HepG2 (cell line): ENCODE data around the gene KLHL21. TPM values are rescaled to one million over a fixed set of nuclear protein-coding genes. Genes with fewer than 3 reads are reported as not detected.

Experiments
- ATAC-seq: fragments of 200-7000 bp; cut with Tn5 transposase; 3 replicates; pipeline ENCODE4 v1.9.1; 2020; ENCODE audit warnings: mild to moderate bottlenecking, moderate library complexity
- BruUV-seq: library from RNA; stranded (reverse); fragments of 400-500 nt; replicated peaks from 2 replicates; lab custom pipeline; 2021; lab: Mats Ljungman, UMichigan
- CTCF ChIA-PET: fragments of 300-600 bp; formaldehyde crosslinking; extraction: SDS; loops from one replicate; lab custom pipeline; 2021; ENCODE audit warnings: low total read pairs, inconsistent platforms, low intra/inter-chr PET ratio; lab: Yijun Ruan, JAX
- POLR2A ChIA-PET: fragments of 350-600 bp; sonication (Branson Sonifier 250); formaldehyde crosslinking; loops from one replicate; lab custom pipeline; 2020; ENCODE audit warnings: antibody characterized with exemption, inconsistent platforms; lab: Yijun Ruan, JAX
- DNase-seq: peaks from one replicate; pipeline ENCODE4 v3.0.0-alpha.2; 2015; ENCODE audit warnings: low spot score
- FAIRE-seq: peaks from 3 replicates; lab custom pipeline; 2011; peaks lifted over from hg19 to GRCh38; lab: Jason Lieb, UNC
- H2AFZ ChIP-seq: one replicate; pipeline ENCODE4 v1.6.1; 2011; ENCODE audit warnings: low read length, inconsistent platforms
- H3K27ac ChIP-seq: fragments of 300-600 bp; 3 replicates; pipeline ENCODE4 v1.8.0; 2011; ENCODE audit warnings: mixed run types, mild to moderate bottlenecking, mixed read lengths, low read length, inconsistent platforms; ENCODE audit not compliant: insufficient read depth; ENCODE audit errors: extremely low read length
- H3K27me3 ChIP-seq, 2 experiments: fragments of 200-600 bp in 1 of 2; 2 replicates in 1 of 2; 3 replicates in 1 of 2; pipeline versions ENCODE4 v1.6.0 to v1.8.0; 2011; ENCODE audit warnings: low read length in 2 of 2, mild to moderate bottlenecking in 2 of 2, moderate library complexity in 2 of 2, inconsistent platforms in 1 of 2; ENCODE audit not compliant: insufficient read depth in 2 of 2, control insufficient read depth in 1 of 2
- H3K36me3 ChIP-seq, 2 experiments: fragments of 200-600 bp in 1 of 2; replicated peaks in 1 of 2; 2 replicates in 1 of 2; 3 replicates in 1 of 2; pipeline versions ENCODE4 v1.5.1 to v1.8.0; 2011; ENCODE audit warnings: low read length in 2 of 2, inconsistent platforms in 1 of 2; ENCODE audit not compliant: insufficient read depth in 2 of 2, control insufficient read depth in 1 of 2
- H3K4me1 ChIP-seq: 2 replicates; pipeline ENCODE4 v1.5.1; 2012; ENCODE audit warnings: low read length, inconsistent platforms; ENCODE audit not compliant: insufficient read depth
- H3K4me2 ChIP-seq: 2 replicates; pipeline ENCODE4 v1.6.0; 2011; ENCODE audit warnings: low read depth, low read length, inconsistent platforms
- H3K4me3 ChIP-seq, 3 experiments: fragments of 200-600 bp in 1 of 3; sonication (generic), shearing (Covaris generic) in 1 of 3; replicated peaks in 1 of 3; 2 replicates each; pipeline ENCODE4 v1.5.1; 2011 to 2016; ENCODE audit warnings: low read length in 3 of 3, inconsistent platforms in 2 of 3, low read depth in 2 of 3, mild to moderate bottlenecking in 2 of 3, control low read depth in 1 of 3, mixed read lengths in 1 of 3; ENCODE audit not compliant: insufficient read depth in 1 of 3
- H3K79me2 ChIP-seq: one replicate; pipeline ENCODE4 v1.6.1; 2011; ENCODE audit warnings: low read length, inconsistent platforms; ENCODE audit not compliant: insufficient read depth
- H3K9ac ChIP-seq: 2 replicates; pipeline ENCODE4 v1.6.0; 2011; ENCODE audit warnings: mild to moderate bottlenecking, low read depth, low read length, inconsistent platforms; ENCODE audit not compliant: insufficient read depth
- H3K9me3 ChIP-seq: 2 replicates; pipeline ENCODE4 v1.5.1; 2012; ENCODE audit warnings: mild to moderate bottlenecking, low read length
- H4K20me1 ChIP-seq: 2 replicates; pipeline ENCODE4 v1.6.0; 2011; ENCODE audit warnings: inconsistent platforms, mild to moderate bottlenecking, low read length, moderate library complexity; ENCODE audit not compliant: insufficient read depth
- AGO1 ChIP-seq: fragments of 200-400 bp; formaldehyde crosslinking; IDR thresholded peaks from 2 replicates; pipeline ENCODE4 v1.6.1; 2017; ENCODE audit warnings: mild to moderate bottlenecking, low read depth, low read length, moderate library complexity; ENCODE audit not compliant: poor library complexity, severe bottlenecking
- LCORL ChIP-seq, 2 experiments: fragments of 450-650 bp in 1 of 2; sonication (generic) in 1 of 2; formaldehyde crosslinking in 1 of 2; IDR thresholded peaks; 2 replicates each; pipeline versions ENCODE4 v1.5.0 to v1.6.1; 2017 to 2020; ENCODE audit warnings: antibody characterized with exemption in 1 of 2, missing genetic modification reagents in 1 of 2
- ZFP91 ChIP-seq: sonication (generic); formaldehyde crosslinking; IDR thresholded peaks from 2 replicates; pipeline ENCODE4 v1.9.0; 2022; ENCODE audit warnings: missing genetic modification reagents, mild to moderate bottlenecking, borderline replicate concordance
- ZNF160 ChIP-seq: sonication (generic); formaldehyde crosslinking; IDR thresholded peaks from 2 replicates; pipeline ENCODE4 v1.8.0; 2022; ENCODE audit warnings: mild to moderate bottlenecking, inconsistent platforms, missing genetic modification reagents
- ZNF704 ChIP-seq: sonication (generic); formaldehyde crosslinking; IDR thresholded peaks from 2 replicates; pipeline ENCODE4 v1.8.1; 2023; ENCODE audit warnings: mild to moderate bottlenecking, inconsistent platforms, moderate library complexity, missing genetic modification reagents, borderline replicate concordance
- ZNF776 ChIP-seq: sonication (generic); formaldehyde crosslinking; IDR thresholded peaks from 2 replicates; pipeline ENCODE4 v1.4.0; 2020; ENCODE audit warnings: mild to moderate bottlenecking, missing genetic modification reagents
- WGBS: methylation state at CpG from one replicate; pipeline ENCODE4 v1.1.6; 2017; ENCODE audit warnings: low lambda C conversion rate; 5-methylcytosine and 5-hydroxymethylcytosine counted together
- in situ Hi-C: cut with HindIII; loops from 2 replicates; pipeline ENCODE4 v1.10.0; 2017; ENCODE audit warnings: low pct_unique_long_range_greater_than_20kb; ENCODE audit not compliant: extremely low pct_ligation_motif_present
- intact Hi-C: fragments of 100-400 bp; cut with micrococcal nuclease; formaldehyde crosslinking; loops from one replicate; pipeline ENCODE4 v1.10.0; 2022; ENCODE audit not compliant: unreplicated experiment
- polyA plus RNA-seq, 8 experiments: library from polyadenylated mRNA; depleted of rRNA in 3 of 8; stranded (reverse) in 7 of 8; unstranded in 1 of 8; fragments of >200 nt; fragmentation: Illumina TruSeq in 4 of 8; extraction: Trizol in 4 of 8; gene quantifications; 2 replicates each; pipeline versions ENCODE4 v1.2.1 to v1.2.3, GENCODE V29; 2011 to 2016; ENCODE audit warnings: low read depth in 4 of 8, missing spikeins in 1 of 8, mixed read lengths in 1 of 8; ENCODE audit not compliant: insufficient read depth in 1 of 8
- total RNA-seq, 5 experiments: library from RNA; depleted of rRNA; stranded (reverse); fragments of >200 nt; fragmentation: Illumina TruSeq; extraction: Trizol; gene quantifications; 2 replicates each; pipeline ENCODE4 v1.2.3, GENCODE V29; 2016; ENCODE audit warnings: low read depth in 1 of 5

The KLHL21 gene
- total and polyA plus RNA-seq, 2 of the 13 experiments (the other 11 are each of a cell fraction or from before 2014, with no cell fraction given), result 14.8 to 25.0 TPM

GRCh38 chr1:6578624-6579373 is 23.9 kb downstream of the KLHL21 start:
- FAIRE-seq (no peak), ATAC-seq (peak; percentile 2; the same call in 1 of the 3 replicates), DNase-seq (no peak)
- 66% methylated on average over 13 of the region's 14 CpGs for WGBS
- Histone ChIP-seq H3K4me3 (peak overlapping the region; percentile 64 to 91 (median 88); a peak in 5 of 6 replicates), H3K9me3 (no peaks in the 10 kb centered on the region), H3K9ac (peak overlapping the region; percentile 82), H4K20me1 (peaks cover 4% of the 10 kb centered on the region; the same call in 1 of the 2 replicates), H3K36me3 (no peaks in the 10 kb centered on the region), H3K79me2 (peaks cover 15% of the 10 kb centered on the region), H3K27ac (peak overlapping the region; percentile 84), H2AFZ (no peak overlapping the region), H3K4me2 (peak overlapping the region; percentile 99), H3K4me1 (peaks cover 57% of the 10 kb centered on the region), H3K27me3 (no peaks in the 10 kb centered on the region)
- POLR2A ChIA-PET, result interaction anchor here (0.8 to 1.8 kb wide), 6 partner anchors 8 to 343 kb away, joined by 3 to 6 read pairs (median 4); partner anchors contain the start of genes ICMT and NOL9
- CTCF ChIA-PET, result no interaction called here
- in situ Hi-C loops (no loop called here), intact Hi-C loops (loop anchor here (1.0 to 2.0 kb wide), 2 partner anchors 22 to 24 kb away; partner anchors contain the start of gene NOL9)
- BruUV-seq, result no TSS peak
- 0 out of 2 replicates have a peak, but pooled peaks have one; percentile 0 for TF ChIP-seq ZFP91 (CRISPR knock-in tag)
- no peak for TF ChIP-seq LCORL (IDR thresholded peaks at IDR 0.05)
- 0 out of 2 replicates have a peak, but pooled peaks have one; percentile 2 for TF ChIP-seq LCORL (CRISPR knock-in tag; IDR thresholded peaks at IDR 0.05)
- no peak for TF ChIP-seq ZNF776 (CRISPR knock-in tag)
- no peak for TF ChIP-seq AGO1
- peak; percentile 87; the same call in 1 of the 2 replicates for TF ChIP-seq ZNF704 (CRISPR knock-in tag)
- 0 out of 2 replicates have a peak, but pooled peaks have one; percentile 29 for TF ChIP-seq ZNF160 (CRISPR knock-in tag)
